Measurements from ENCODE around the gene RALGPS1. TPM values are rescaled to one million over a fixed set of nuclear protein-coding genes. Genes with fewer than 3 reads are reported as not detected.
A peak's percentile ranks its signal among the peaks of the same experiment; 100 is the strongest.

The RALGPS1 gene
- total and polyA plus RNA-seq, 2 experiments from 2014 or later, result 13.1 to 22.1 TPM

GRCh38 chr9:127178686-127179632 lies 264.4 kb downstream of the RALGPS1 start:
- peaks cover 13% of the 10 kb centered on the region for H3K4me1 ChIP-seq (ENCODE audit: insufficient read depth)
- H3K27ac ChIP-seq, result peak overlapping the region; percentile 67
- TF ChIP-seq EZH2 (IDR thresholded peaks at IDR 0.05; ENCODE audit: borderline replicate concordance) (no peak), EZH2phosphoT487 (IDR thresholded peaks at IDR 0.05; ENCODE audit: low read depth, severe bottlenecking, unreplicated experiment) (no peak)
- TF ChIP-seq, protein P1, sequence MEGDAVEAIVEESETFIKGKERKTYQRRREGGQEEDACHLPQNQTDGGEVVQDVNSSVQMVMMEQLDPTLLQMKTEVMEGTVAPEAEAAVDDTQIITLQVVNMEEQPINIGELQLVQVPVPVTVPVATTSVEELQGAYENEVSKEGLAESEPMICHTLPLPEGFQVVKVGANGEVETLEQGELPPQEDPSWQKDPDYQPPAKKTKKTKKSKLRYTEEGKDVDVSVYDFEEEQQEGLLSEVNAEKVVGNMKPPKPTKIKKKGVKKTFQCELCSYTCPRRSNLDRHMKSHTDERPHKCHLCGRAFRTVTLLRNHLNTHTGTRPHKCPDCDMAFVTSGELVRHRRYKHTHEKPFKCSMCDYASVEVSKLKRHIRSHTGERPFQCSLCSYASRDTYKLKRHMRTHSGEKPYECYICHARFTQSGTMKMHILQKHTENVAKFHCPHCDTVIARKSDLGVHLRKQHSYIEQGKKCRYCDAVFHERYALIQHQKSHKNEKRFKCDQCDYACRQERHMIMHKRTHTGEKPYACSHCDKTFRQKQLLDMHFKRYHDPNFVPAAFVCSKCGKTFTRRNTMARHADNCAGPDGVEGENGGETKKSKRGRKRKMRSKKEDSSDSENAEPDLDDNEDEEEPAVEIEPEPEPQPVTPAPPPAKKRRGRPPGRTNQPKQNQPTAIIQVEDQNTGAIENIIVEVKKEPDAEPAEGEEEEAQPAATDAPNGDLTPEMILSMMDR (IDR thresholded peaks at IDR 0.05; ENCODE audit: poor library complexity), result no peak
- no peaks in the 10 kb centered on the region for H3K27me3 ChIP-seq
- H3K4me2 ChIP-seq, result no peak overlapping the region
- no peak overlapping the region for H2AFZ ChIP-seq
- H4K20me1 ChIP-seq (ENCODE audit: insufficient read depth, poor library complexity, severe bottlenecking), result no peaks in the 10 kb centered on the region
- 70% methylated on average over 12 of the region's 12 CpGs for WGBS (ENCODE audit: low lambda C conversion rate, missing lambda C conversion rate)
- H3K79me2 ChIP-seq, result no peaks in the 10 kb centered on the region
- DNase-seq (ENCODE audit: low spot score), result peak; percentile 52
- H3K9me3 ChIP-seq (ENCODE audit: low read depth), result no peaks in the 10 kb centered on the region
- H3K9me2 ChIP-seq (replicated peaks; ENCODE audit: insufficient read depth), result no peaks in the 10 kb centered on the region
- H3K36me3 ChIP-seq (replicated peaks; ENCODE audit: insufficient read depth, low read depth), result no peaks in the 10 kb centered on the region
- H3K4me3 ChIP-seq, result no peak overlapping the region

DNA sequence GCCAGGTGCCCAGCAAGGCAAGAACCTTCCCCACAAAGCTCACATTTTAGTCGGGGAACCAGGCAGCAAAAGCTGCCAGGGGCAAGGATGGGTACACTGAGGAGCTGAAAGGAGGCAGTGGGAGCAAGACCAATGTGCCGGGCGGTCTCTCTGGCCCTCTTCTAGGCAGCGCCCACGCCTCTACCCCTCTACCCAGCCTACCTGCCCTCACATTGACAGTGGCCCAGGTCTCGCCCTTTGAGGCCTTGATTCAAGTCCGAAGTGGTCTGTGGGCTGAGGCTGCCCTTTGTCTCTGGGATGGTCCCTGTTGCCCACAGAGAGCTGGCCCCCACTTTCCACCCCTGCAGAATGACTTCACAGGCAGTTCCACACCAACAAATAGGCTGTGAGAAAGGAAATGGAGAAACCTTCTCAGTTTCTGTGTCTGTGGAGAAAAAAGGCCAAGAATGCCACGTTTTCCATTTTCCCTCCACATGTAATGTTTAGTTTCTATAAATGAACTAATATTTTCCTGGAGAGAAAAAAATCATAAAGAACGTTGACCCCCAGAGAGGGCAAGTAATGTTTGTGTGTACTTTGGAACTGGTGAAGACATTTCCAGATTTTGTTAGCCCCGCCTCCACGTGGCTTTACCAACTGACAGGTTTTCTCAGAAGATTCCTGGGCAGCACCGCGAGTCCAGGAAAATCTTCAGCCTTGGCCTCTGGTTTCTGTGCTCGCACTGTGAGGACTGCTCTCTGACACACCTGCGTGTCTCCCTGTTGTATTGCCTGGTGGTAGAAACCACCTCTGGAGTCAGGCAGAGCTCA lies 265.3 kb downstream of the RALGPS1 start:
- no peak for DNase-seq (ENCODE audit: low spot score)
- no peaks in the 10 kb centered on the region for H3K9me3 ChIP-seq (ENCODE audit: low read depth)
- H2AFZ ChIP-seq, result no peak overlapping the region
- H3K9me2 ChIP-seq (replicated peaks; ENCODE audit: insufficient read depth), result no peaks in the 10 kb centered on the region
- H3K4me2 ChIP-seq, result no peak overlapping the region
- peak overlapping the region; percentile 67 for H3K27ac ChIP-seq
- no peak overlapping the region for H3K4me3 ChIP-seq
- 81% methylated on average over 15 of the region's 15 CpGs for WGBS (ENCODE audit: low lambda C conversion rate, missing lambda C conversion rate)
- TF ChIP-seq EZH2phosphoT487 (IDR thresholded peaks at IDR 0.05; ENCODE audit: low read depth, severe bottlenecking, unreplicated experiment), result no peak
- TF ChIP-seq EZH2 (IDR thresholded peaks at IDR 0.05; ENCODE audit: borderline replicate concordance), result no peak
- TF ChIP-seq, protein P1 (IDR thresholded peaks at IDR 0.05; ENCODE audit: poor library complexity), result no peak
- no peaks in the 10 kb centered on the region for H3K36me3 ChIP-seq (replicated peaks; ENCODE audit: insufficient read depth, low read depth)
- H4K20me1 ChIP-seq (ENCODE audit: insufficient read depth, poor library complexity, severe bottlenecking), result no peaks in the 10 kb centered on the region
- no peaks in the 10 kb centered on the region for H3K27me3 ChIP-seq
- peaks cover 13% of the 10 kb centered on the region for H3K4me1 ChIP-seq (ENCODE audit: insufficient read depth)
- no peaks in the 10 kb centered on the region for H3K79me2 ChIP-seq

GRCh38 chr9:127180457-127181314 lies 266.1 kb downstream of the RALGPS1 start:
- TF ChIP-seq EZH2phosphoT487 (IDR thresholded peaks at IDR 0.05; ENCODE audit: low read depth, severe bottlenecking, unreplicated experiment), result no peak
- TF ChIP-seq, protein P1 (IDR thresholded peaks at IDR 0.05; ENCODE audit: poor library complexity), result no peak
- Histone ChIP-seq H3K79me2 (no peaks in the 10 kb centered on the region), H3K9me2 (replicated peaks; ENCODE audit: insufficient read depth) (no peaks in the 10 kb centered on the region), H3K4me3 (no peak overlapping the region), H3K27me3 (no peaks in the 10 kb centered on the region), H2AFZ (no peak overlapping the region), H3K36me3 (replicated peaks; ENCODE audit: insufficient read depth, low read depth) (no peaks in the 10 kb centered on the region), H4K20me1 (ENCODE audit: insufficient read depth, poor library complexity, severe bottlenecking) (no peaks in the 10 kb centered on the region), H3K9me3 (ENCODE audit: low read depth) (no peaks in the 10 kb centered on the region), H3K4me1 (ENCODE audit: insufficient read depth) (peaks cover 18% of the 10 kb centered on the region), H3K27ac (no peak overlapping the region), H3K4me2 (no peak overlapping the region)
- 92% methylated on average over 14 of the region's 14 CpGs for WGBS (ENCODE audit: low lambda C conversion rate, missing lambda C conversion rate)
- no peak for DNase-seq (ENCODE audit: low spot score)
